GM23248 (cell line): ENCODE data around the gene SULT4A1.

ENCODE experiments used
- EZH2 ChIP-seq: fragments of 200-600 bp; sonication (generic); IDR thresholded peaks from 2 replicates; pipeline ENCODE4 v1.6.1; 2018; ENCODE audit warnings: antibody characterized with exemption, mild to moderate bottlenecking; ENCODE audit not compliant: insufficient read depth, poor library complexity, severe bottlenecking
- EZH2phosphoT487 ChIP-seq: fragments of 200-600 bp; sonication (generic); IDR thresholded peaks from 2 replicates; pipeline ENCODE4 v1.6.1; 2018; ENCODE audit warnings: antibody characterized with exemption, moderate library complexity, mild to moderate bottlenecking, low read depth; ENCODE audit not compliant: insufficient read depth

DNA sequence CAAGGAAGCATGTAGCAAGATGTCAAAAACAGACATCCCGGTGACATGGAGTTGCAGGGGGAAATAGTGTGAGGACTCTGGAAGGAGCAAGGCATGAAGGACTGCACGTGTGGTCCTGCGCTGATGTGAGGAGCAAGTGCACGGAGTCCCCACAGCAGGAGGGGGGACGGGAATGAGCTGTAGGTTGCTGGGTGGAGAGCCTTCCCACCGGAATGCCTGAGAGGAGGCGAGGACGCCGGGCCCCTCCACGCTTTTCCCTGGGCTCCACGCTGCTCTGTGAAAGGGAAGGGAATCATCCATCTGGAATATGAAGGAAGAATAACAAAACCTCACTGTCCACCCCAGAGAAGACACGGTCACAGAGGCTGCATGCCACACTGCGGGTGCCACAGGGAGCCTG lies 26.6 kb downstream of the SULT4A1 start:
- TF ChIP-seq EZH2 (no peak), EZH2phosphoT487 (no peak)
